Glomerular visceral epithelial cell (primary cell): ENCODE measurements around the gene EPHA2.
"Not testable (repeated sequence)": the region's sequence is repeated elsewhere in the genome, so short reads cannot be mapped to it uniquely, and the experiment has no call there.

Experiments
- DNase-seq: peaks from one replicate; pipeline ENCODE4 v3.0.0-alpha.2; 2016; ENCODE audit errors: extremely low spot score

Gene EPHA2

DNA sequence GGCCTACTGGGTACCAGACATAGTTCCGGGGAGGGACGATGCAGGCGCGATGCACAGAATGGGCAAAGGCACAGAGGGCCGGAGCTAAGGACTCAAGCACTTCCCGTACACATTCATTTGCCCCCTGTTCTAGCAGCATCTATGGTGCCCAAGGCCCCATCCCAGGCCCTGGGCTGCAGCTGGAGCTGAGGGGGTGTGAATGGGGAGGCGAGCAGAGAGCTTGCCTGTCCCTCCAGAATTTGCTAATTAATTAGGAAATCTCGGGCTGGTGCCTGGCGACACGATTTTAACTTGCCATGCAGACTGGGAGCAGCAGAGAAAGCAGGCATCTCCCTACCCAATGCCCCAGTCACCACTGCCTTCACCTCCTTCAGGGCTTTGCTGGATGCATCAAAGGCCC lies 35.9 kb downstream of the EPHA2 start:
- no peak for DNase-seq

DNA sequence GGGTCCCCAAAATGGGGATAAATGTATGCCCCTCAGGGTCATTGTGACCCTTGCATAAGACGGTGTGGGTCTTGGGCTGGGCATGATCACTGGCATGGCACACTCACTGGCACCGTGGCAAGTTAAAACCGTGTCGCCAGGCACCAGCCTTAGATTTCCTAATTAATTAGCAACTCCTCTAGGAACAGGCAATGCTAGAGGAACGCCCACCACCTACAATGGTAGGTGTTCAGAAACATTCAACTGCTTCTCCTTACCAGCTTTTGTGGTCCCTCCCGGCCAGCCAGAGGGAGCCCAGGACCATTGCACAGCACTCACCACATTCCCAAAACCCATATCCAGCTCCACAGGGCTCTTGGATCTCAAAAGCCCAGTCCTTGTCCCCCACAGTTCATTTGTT lies 36.4 kb downstream of the EPHA2 start:
- DNase-seq, result no peak

DNA sequence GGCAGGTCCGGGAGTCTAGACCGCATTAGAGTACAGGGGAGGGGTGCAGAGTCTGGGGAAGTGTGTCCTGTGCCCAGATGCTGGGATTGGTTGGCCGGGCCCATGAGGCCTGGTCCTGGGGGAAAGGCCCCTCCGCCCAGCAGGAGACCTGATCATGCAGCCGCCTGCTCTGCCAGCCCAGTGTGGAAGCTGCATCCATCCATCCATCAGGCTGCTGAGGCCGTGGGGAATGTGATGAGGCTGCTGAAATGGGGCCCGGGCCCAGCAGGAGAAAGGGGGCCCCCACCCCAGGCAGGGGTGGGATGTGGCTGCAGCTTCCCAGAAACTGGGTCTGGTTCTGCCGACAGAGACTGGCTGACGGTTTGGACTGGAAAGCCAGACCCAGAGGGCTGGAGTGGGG lies 37.2 kb downstream of the EPHA2 start:
- DNase-seq, result no peak

DNA sequence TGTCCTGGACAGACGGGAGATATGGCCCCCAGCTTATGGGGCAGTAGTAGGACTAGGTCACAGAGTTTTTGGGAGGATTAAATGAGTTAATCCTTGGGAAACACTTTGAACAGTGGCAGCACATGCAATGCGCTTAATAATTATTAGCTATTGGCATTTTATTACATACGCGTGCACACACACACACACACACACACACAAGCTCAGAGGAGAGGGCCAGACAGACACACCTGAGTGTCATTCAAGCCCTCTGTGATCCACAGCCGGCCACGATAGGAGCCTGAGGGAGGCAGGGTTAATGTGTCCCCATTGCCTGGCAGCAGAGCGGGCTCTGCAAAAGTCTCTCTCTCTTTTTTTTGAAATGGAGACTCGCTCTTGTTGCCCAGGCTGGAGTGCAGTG lies 37.9 kb downstream of the EPHA2 start:
- DNase-seq, result no peak

DNA sequence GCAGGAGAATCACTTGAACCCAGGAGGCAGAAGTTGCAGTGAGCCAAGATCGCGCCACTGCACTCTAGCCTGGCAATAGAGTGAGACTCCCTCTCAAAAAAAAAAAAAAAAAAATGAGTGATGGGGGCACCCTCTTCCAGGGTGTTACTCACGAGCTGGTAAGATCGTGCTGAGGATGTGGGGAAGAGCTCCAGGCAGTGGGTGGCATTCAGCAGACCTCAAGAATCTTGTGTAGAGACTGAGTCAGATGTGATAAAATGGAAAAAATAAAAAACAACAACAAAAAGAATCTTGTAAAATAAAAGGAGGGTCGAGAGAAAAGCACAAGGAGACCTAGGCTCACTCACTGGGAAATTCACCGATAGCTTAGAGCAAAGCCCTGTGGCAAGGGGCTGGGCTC lies 38.5 kb downstream of the EPHA2 start:
- DNase-seq, result peak; percentile 60

DNA sequence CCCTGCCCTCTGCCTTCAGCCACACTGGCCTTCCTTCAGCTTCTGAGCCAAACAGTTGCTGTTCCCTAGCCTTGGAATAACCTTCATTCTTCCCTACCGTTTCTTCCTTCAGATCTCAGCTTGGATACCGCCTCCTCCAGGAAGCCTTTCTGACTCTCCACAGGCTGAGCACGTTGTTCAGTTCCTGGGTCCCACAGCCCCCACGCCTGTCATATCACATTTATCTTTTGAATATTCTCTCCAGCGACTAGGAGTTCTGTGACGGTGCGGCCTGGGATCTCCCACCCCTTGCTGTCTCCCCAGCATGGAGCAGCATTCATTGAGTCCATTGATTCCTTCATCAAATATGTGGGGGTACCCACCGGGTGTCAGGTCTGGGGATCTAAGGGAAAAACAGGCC lies 39.2 kb downstream of the EPHA2 start:
- no peak for DNase-seq

DNA sequence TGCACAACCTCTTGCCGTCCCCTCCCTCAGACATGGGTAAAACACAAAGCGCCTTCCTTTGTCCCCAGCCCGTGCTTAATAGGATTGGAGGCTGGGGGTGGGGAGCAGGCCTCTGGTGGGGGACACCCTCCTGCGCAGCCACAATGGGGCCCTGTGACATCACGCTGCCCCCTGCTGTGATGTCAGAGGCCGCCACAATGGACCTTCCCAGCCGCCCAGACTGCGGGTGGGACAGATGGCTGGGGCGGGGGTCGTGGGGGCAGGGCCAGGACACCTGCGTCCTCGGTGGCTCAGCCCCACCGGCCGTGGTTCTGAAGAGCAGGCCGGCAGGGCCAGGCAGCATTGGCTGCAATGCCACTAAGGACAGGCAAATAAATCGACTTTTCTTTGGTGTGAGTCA lies 39.9 kb downstream of the EPHA2 start:
- no peak for DNase-seq

DNA sequence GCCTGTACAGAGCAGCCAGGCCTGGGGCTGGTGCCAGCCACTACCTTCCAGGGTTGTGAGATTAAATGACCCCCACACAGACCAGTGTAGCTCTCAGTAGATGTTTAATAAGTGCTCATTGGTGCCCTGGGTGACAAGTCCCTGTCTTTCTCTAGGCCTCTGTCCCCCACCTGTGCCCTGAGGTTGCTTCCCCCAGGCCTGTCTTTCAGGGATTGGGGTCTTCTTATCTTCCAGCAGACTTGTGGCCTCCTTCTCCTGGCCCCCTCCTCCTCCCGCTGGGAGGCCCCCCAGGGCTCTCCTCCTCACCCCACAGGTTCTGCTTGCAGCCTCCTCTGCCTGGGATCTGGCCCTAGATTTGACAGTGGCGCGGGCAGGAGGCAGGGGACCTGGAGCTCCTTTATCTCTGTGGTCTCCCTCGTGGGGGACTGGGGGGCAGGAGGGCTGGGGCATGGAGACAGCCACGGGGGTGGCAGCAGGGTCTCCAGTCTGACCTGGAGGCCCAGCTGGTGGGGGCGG lies 40.3 kb downstream of the EPHA2 start:
- no peak for DNase-seq

DNA sequence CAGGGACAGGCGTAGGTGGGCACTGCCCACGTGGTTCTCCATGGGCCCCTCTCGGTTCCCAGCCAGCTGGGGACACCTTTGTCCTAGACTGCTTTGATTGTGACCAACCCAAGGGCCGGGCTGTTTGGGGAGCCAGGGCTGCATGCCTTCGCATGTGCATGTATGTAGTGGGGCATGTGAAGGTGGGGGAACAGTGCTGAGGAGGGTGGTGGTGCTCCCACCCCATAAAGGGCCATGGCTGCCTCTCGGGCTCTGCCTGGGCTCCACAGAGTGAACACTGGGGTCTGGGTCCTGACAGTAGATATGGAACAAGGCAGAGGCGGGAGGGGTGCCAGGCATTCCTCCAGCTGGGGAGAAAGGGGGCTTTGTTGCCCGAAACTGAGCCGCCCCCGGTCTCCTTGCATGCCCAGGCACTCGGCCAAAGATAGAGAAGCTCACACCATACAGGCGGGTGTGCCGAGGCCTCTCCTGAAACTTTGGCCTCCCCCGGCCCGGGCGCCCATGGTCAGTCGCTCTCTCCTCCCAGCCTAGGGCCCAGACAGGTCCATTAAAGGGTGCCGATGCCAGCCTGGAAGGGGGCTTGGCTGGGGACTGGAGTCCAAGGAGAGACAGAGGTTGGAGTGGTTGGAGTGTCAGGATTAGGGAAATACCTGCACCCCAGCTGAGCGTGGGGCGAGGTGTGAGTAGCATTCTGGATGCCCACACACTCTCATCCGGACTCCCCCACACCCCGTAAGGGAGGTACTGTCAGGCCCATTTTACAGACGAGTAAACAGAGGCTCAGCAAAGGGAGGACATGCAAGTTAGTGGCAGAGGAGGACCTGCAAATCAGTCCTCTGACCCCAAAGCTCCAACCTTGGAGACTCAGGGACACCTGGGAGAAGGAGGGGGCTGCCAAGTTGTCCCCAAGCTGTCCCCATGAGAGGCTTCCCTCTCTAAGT lies 41.1 kb downstream of the EPHA2 start:
- DNase-seq, result no peak

DNA sequence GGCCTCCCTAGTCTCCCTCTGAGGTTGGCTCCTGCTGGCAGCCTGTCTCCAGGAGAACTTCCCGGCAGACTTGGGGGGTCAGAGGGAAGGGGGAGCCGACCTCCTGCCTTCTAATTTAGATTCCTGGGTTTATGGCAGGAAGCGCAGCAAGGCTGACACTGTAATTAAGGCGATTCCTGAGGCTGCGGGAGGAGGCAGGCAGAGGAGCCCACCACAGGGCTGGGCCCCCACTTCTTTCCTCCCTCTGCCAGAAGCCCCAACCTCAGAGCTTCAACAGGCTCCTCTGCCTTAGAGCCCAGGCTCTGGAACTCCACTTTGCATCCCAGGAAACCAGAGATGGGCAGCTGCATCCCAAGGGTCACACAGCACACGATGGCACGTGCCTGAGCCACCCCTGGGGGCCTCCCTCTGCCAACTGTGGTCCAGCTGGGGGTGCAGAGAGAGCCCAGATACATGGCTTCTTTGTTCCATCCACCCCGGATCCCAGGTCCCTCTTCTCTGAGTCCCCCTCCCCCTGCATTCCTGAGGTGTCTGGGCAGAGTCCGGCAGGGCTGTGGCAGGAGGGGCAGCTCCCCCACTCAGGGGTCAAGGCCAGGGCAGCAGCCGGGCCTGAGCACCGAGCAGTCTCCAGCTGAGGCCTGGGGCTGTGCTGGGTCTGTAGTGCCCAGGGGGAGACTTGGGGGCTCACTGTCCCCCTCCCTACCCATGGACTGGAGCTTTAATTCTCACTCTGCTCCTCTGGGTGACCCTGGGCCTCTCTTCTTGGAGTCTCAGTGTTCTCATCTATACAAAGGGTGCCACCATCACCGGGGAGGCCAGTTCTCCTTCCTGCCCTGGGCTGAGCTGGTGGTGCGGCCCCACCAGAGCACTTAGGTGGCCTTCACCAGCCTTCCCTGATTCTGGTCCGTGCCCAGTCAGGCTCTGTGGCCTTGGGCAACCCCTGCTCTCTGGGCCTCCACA lies 43.0 kb downstream of the EPHA2 start:
- DNase-seq, result peak; percentile 85

DNA sequence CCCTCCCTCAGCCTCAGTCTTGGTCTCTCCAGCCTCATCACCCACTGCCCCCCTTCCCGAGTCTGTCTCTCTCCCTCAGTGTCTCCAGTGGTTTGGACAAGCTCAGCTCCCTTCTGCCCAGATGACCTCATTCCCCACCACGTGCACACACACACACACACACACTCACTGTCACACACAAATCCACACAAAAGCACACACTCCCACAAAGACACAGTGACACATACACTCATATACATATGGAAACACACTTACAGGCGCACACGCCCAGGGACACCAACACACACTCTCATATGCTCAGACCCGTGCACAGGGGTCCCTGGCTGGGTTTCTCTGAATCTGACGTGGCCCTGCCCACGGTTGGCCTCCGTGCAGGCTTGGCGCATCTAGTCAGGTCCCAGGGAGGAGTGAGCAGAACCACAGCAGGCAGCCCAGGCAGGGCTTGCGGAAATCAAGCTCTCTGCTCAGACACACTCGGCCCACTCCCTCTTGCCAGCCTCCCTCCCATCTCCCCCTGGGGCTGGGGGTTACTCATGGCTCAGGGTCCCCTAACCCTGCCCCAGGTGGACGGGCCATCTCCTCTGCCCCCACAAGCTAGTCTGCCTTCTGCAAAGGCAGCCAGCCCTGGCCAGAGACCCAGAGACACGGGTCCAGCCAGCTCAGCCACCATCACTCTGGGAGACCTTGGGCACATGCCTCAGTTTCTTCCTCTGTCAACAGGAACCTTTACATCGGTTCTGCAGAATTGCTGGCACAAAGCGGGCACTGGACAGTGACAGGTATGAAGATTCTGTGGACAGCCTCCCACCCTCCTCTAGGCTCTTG lies 43.9 kb downstream of the EPHA2 start:
- peak; percentile 89 for DNase-seq

DNA sequence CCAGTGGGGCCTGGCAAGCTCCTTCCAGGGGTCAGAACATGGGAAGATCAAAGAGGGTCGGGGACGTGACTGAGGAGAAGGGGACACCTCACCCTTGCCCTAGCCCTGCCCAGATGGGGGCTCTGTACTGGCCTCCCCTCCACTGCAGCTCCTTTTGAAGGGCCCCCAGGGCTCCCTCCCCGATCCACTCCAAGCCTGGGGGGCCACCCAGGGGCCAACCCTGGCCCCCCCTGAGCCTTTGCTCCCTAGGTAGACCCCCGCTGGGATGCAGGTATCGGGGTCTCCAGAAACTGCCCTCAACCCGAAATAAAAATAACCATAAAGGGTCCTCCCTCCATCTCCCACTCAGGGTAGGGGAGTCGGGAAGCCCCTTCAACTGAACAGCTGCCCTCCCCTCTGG lies 45.0 kb downstream of the EPHA2 start:
- DNase-seq, result no peak

DNA sequence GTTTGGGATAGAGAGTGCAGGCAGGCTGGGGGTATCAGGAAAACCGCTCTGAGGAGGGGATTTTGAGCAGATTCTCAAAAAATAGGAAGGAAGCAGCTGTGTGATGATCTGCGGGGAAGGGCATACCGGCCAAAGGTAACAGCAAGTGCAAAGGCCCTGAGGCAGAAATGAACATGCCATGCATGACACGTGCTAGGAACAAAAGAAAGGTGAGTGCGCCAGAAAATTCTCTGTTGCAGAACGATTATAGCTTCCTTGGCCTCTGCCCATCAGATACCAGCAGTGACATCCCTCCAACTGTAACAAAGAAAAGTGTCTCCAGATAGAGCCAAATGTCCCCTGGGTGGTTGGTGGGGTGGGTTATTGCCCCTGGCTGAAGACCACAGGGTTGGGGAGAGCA lies 45.4 kb downstream of the EPHA2 start:
- DNase-seq, result no peak

DNA sequence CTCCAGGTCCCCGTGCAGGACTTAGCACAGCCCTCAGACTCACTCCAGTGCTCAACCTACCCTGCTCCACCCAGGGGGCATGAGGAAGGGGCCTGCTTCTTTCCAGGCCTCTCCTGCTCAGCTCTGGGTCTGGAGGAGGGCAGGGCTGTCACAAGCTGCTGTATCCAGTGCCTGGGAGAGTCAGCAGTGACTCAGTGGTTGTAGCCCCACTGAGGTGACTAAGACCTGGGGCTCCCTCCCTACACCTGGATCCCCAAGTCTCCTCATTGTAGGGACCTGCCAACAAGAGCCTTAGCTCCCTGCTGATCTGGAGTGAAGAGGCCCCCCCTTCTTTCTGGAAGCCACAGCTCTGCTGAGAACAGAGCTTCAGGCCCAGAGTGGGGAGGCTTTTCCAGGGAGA lies 46.3 kb downstream of the EPHA2 start:
- peak; percentile 30 for DNase-seq

DNA sequence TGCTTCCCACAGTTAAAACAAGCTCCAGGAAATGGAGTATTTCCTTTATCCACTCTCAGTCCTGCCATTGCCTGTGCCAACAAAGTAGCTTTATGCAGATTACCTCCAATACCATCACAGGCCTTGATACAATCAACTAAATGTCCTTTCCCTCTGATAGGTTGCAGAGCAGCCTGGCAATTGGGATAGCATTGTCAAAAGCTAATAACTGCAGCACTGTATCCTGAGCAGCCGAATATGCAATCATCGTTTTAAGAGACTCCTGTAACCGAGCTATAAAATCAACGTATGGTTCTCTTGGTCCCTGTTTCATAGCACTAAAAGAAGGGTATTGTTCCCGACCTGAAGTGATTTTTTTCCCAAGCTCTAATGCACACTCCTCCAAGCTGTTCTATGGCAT lies 48.8 kb downstream of the EPHA2 start:
- DNase-seq, result not testable (repeated sequence)

DNA sequence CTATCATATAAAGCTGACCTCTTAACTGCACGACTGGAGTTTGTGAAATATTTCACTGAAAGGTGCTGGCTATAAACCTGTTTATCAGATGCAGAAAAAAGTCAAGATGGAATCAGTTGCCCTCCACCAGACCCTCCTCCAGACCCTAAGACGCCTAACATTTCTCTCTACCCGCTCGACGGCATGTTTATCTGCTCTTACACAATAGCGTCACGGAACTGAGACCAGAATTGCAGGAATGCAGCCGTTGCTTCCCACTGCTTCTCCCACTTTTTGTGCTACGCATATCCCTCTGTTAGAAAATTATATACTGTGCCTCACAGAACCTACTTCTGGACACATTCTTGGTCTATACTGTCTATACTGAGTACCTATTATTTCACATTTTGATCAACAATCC lies 54.2 kb downstream of the EPHA2 start:
- no peak for DNase-seq

DNA sequence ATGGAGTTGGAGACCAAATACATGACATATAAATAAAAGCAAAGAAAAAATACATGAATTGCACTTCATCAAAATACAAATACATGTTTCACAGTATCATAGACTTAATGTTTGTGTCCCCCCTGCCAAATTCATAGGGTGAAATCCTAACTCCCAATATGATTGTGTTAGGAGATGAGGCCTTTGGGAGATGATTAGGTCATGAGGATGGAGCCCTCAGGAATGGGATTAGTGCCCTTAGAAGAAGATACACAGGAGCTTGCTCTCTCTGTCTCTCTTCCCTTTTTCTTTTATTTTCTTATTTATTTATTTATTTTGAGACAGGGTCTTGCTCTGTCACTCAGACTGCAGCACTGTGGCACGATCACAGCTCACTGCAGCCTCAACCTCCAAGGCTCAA lies 56.5 kb downstream of the EPHA2 start:
- DNase-seq, result no peak

DNA sequence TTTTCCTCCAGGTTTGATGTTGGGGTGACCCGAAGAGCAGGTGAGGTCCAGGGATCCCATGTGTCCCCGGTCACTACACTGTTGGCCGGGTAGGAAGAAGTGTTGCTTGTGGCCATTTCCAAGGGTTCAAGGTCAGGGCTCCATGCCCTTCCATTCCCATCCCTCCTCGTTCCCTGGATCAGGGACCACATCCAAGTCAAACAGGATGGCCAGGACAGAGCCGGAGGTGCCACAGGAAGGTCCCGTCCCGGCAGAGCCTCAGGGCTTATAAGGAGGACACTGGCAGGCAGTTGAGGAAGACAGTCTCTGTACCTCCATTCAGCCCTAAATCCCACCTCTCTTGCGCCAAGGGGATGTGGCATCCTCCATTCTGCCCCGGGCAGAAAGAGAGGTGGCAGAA lies 60.4 kb downstream of the EPHA2 start:
- no peak for DNase-seq

DNA sequence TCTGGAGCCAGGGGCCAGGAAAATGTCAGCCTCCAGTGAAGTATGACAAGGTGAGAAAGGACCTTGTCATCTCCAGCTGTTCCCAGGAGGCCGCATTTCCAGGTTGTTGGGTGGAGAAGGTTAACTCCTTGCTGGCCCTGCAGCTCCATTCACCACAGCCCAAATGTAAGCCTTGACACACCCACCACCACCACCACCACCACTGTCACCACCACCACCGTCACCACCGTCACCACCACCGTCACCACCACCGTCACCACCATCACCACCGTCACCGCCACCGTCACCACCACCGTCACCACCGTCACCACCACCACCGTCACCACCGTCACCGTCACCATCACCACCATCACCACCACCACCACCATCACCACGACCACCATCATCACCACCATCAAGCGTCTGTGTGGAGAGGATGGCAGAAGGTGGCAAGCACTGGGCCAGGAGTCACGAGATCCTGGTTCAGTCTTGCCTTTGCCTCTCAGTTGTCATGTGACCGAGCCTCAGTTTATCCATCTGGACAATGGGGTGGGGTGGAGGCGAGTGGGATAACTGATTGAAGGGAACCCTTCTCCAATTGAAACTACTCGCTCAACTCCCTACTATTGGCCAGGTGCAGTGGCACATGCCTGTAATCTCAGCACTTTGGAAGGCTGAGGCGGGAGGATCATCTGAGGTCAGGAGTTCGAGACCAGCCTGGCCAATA lies 61.3 kb downstream of the EPHA2 start:
- DNase-seq, result no peak

DNA sequence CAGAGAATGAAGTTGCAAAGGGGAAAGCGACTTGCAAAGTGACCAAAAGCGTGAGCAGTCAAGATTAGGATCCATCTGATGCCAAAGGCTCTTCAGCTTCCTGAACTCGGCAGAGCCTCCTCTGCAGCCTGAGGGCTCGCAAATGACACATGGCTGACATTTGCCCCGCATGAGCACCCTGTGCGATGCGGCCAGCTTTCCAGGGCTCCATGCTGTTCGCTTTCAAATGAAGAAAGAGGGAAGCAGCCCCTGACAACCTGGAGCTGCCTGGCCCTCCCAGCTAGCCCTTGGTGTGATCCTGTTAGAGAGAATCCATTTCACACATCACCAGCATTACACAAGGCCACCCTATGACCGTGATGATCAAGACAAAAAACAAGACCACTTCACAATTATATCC lies 62.3 kb downstream of the EPHA2 start:
- DNase-seq, result no peak

DNA sequence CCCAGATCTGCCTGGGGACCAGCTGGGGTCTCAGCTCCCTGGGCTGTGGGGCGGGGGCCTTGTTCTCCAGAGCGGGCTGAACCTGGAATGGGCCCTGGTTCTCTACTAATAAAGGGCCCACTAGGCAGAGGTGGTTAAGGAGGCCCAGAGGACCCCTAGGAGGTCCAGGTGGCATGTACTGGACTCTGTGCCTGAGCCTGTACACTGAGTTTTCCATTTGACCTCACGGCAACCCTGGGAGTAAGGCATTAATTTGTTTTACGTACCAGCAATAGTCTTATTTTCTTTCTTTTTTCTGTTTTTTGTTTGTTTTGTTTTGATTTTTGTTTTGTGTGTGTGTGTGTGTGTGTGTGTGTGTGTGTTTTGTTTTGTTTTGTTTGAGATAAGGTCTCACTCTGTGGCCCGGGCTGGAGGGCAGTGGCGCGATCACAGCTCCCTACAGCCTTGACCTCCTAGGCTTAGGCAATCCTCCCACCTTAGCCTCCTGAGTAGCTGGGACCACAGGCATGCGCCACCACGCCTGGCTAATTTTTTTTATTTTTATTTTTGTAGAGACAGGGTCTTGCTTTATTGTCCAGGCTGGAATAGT lies 62.9 kb downstream of the EPHA2 start:
- DNase-seq, result no peak
